CD4-positive, CD25-positive, alpha-beta regulatory T cell (primary cell): ENCODE data around the gene CBFA2T2. TPM values are rescaled to one million over a fixed set of nuclear protein-coding genes. Genes with fewer than 3 reads are reported as not detected.

ENCODE experiments used
- ATAC-seq, 2 donors: fragments of 150-1000 bp; cut with Tn5 transposase; one replicate each; pipeline ENCODE4 v1.10.0; 2021; ENCODE audit warnings: low read depth in 2 of 2, moderate number of reproducible peaks in 2 of 2, moderate library complexity in 1 of 2
- DNase-seq, 3 donors: peaks; one replicate each; pipeline versions ENCODE4 v3.0.0 to v3.0.0-alpha.2; 2012 to 2022; ENCODE audit warnings: mixed read lengths in 1 of 3
- H3K27ac ChIP-seq: one replicate; pipeline ENCODE4 v1.7.0; 2013; ENCODE audit warnings: mild to moderate bottlenecking, low read length; ENCODE audit not compliant: insufficient read depth, poor library complexity, severe bottlenecking
- H3K27me3 ChIP-seq: one replicate; pipeline ENCODE4 v1.7.0; 2013; ENCODE audit warnings: low read length; ENCODE audit not compliant: control insufficient read depth, insufficient read depth
- H3K36me3 ChIP-seq: one replicate; pipeline ENCODE4 v1.7.0; 2013; ENCODE audit warnings: mild to moderate bottlenecking, low read length, moderate library complexity; ENCODE audit not compliant: control insufficient read depth, insufficient read depth
- H3K4me1 ChIP-seq: 2 replicates; pipeline ENCODE4 v1.7.0; 2013; ENCODE audit warnings: mild to moderate bottlenecking, low read length; ENCODE audit not compliant: insufficient read depth, control insufficient read depth, poor library complexity, severe bottlenecking
- H3K4me3 ChIP-seq: one replicate; pipeline ENCODE4 v1.7.0; 2013; ENCODE audit warnings: low read depth, mild to moderate bottlenecking, low read length, moderate library complexity
- H3K9me3 ChIP-seq, 2 experiments: 1 replicate in 1 of 2; 2 replicates in 1 of 2; pipeline ENCODE4 v1.7.0; 2013; ENCODE audit warnings: low read length in 2 of 2, mild to moderate bottlenecking in 1 of 2, moderate library complexity in 1 of 2; ENCODE audit not compliant: control insufficient read depth in 2 of 2
- H3K27ac Mint-ChIP-seq, 3 donors: one replicate each; pipeline ENCODE4 v1.8.0; 2020 to 2022; ENCODE audit warnings: mild to moderate bottlenecking in 3 of 3, mixed read lengths in 3 of 3, moderate library complexity in 2 of 3
- H3K27me3 Mint-ChIP-seq: one replicate; pipeline ENCODE4 v1.8.0; 2022; ENCODE audit warnings: mild to moderate bottlenecking, mixed read lengths
- H3K36me3 Mint-ChIP-seq: one replicate; pipeline ENCODE4 v1.8.0; 2020; ENCODE audit warnings: mixed read lengths
- H3K4me1 Mint-ChIP-seq, 4 donors: one replicate each; pipeline ENCODE4 v1.8.0; 2020 to 2022; ENCODE audit warnings: mixed read lengths in 4 of 4, mild to moderate bottlenecking in 1 of 4
- H3K4me3 Mint-ChIP-seq, 4 donors: one replicate each; pipeline ENCODE4 v1.8.0; 2020 to 2022; ENCODE audit warnings: mild to moderate bottlenecking in 4 of 4, mixed read lengths in 4 of 4, moderate library complexity in 3 of 4
- H3K9me3 Mint-ChIP-seq, 7 donors: one replicate each; pipeline ENCODE4 v1.8.0; 2020 to 2022; ENCODE audit warnings: mixed read lengths in 7 of 7, mild to moderate bottlenecking in 3 of 7, moderate library complexity in 2 of 7
- polyA plus RNA-seq, 4 donors: library from polyadenylated mRNA; unstranded; fragments of 300-500 nt; fragmentation: Illumina TruSeq; gene quantifications; one replicate each; pipeline ENCODE4 v1.2.3, GENCODE V29; 2021
- total RNA-seq: library from RNA; stranded (reverse); gene quantifications from one replicate; pipeline ENCODE4 v1.2.3, GENCODE V29; 2022

Gene CBFA2T2
- total and polyA plus RNA-seq, 5 donors from 2014 or later: 11.8 to 31.0 (median 14.0) TPM

- Histone ChIP-seq H3K36me3 (peaks cover 25% of the 10 kb centered on the region), H3K4me3 (no peak overlapping the region), H3K9me3 (no peaks in the 10 kb centered on the region), H3K4me1 (no peaks in the 10 kb centered on the region), H3K27ac (no peak overlapping the region), H3K27me3 (no peaks in the 10 kb centered on the region)
- Mint-ChIP-seq H3K4me1 (peaks cover 17 to 34% (median 22%) of the 10 kb centered on the region in 4 donors), H3K9me3 (no peaks in the 10 kb centered on the region), H3K27me3 (no peaks in the 10 kb centered on the region), H3K4me3 (no peak overlapping the region), H3K36me3 (peaks cover 42% of the 10 kb centered on the region), H3K27ac (no peak overlapping the region)
- DNase-seq (no peak), ATAC-seq (no peak)
Observed at GRCh38 chr20:33606118-33606771, 116.3 kb downstream of the CBFA2T2 start.

GRCh38 chr20:33609504-33609903 lies 119.6 kb downstream of the CBFA2T2 start:
- no peaks in the 10 kb centered on the region for H3K27me3 Mint-ChIP-seq
- no peak overlapping the region for H3K27ac Mint-ChIP-seq
- Histone ChIP-seq H3K36me3 (peaks cover 51% of the 10 kb centered on the region), H3K4me1 (no peaks in the 10 kb centered on the region), H3K4me3 (no peak overlapping the region), H3K9me3 (no peaks in the 10 kb centered on the region), H3K27ac (no peak overlapping the region), H3K27me3 (no peaks in the 10 kb centered on the region)
- H3K4me3 Mint-ChIP-seq: no peak overlapping the region
- H3K9me3 Mint-ChIP-seq: no peaks in the 10 kb centered on the region
- H3K36me3 Mint-ChIP-seq: peaks cover 50% of the 10 kb centered on the region
- ATAC-seq (no peak), DNase-seq (no peak)
- H3K4me1 Mint-ChIP-seq: peaks cover 0 to 21% (median 4%) of the 10 kb centered on the region in 4 donors

- Histone ChIP-seq H3K4me1 (no peaks in the 10 kb centered on the region), H3K9me3 (no peaks in the 10 kb centered on the region), H3K4me3 (no peak overlapping the region), H3K27ac (no peak overlapping the region), H3K36me3 (peaks cover 59% of the 10 kb centered on the region), H3K27me3 (no peaks in the 10 kb centered on the region)
- H3K4me3 Mint-ChIP-seq: no peak overlapping the region
- DNase-seq: no peak
- H3K36me3 Mint-ChIP-seq: peaks cover 54% of the 10 kb centered on the region
- H3K27me3 Mint-ChIP-seq: no peaks in the 10 kb centered on the region
- H3K9me3 Mint-ChIP-seq: no peaks in the 10 kb centered on the region
- H3K4me1 Mint-ChIP-seq: peaks cover 3 to 15% (median 5%) of the 10 kb centered on the region in 4 donors
- H3K27ac Mint-ChIP-seq: no peak overlapping the region
- ATAC-seq: no peak
Observed at GRCh38 chr20:33611106-33611505, 121.2 kb downstream of the CBFA2T2 start.

- peak overlapping the region in 1 of 3 donors; percentile 76 for H3K27ac Mint-ChIP-seq
- peaks cover 56% of the 10 kb centered on the region for H3K36me3 Mint-ChIP-seq
- no peak overlapping the region for H3K27ac ChIP-seq
- peaks cover 55% of the 10 kb centered on the region for H3K36me3 ChIP-seq
- H3K4me1 ChIP-seq: no peaks in the 10 kb centered on the region
- H3K27me3 Mint-ChIP-seq: no peaks in the 10 kb centered on the region
- ATAC-seq (no peak), DNase-seq (no peak)
- H3K9me3 ChIP-seq: no peaks in the 10 kb centered on the region
- no peak overlapping the region for H3K4me3 Mint-ChIP-seq
- H3K4me1 Mint-ChIP-seq: peaks cover 3 to 13% (median 5%) of the 10 kb centered on the region in 4 donors
- H3K27me3 ChIP-seq: no peaks in the 10 kb centered on the region
- H3K9me3 Mint-ChIP-seq: no peaks in the 10 kb centered on the region
- no peak overlapping the region for H3K4me3 ChIP-seq
Observed at GRCh38 chr20:33612001-33612400, 122.1 kb downstream of the CBFA2T2 start.

- Mint-ChIP-seq H3K36me3 (peaks cover 45% of the 10 kb centered on the region), H3K27ac (no peak overlapping the region), H3K4me1 (peaks cover 18 to 34% (median 23%) of the 10 kb centered on the region in 4 donors), H3K9me3 (peaks cover 0 to 2% (median 0%) of the 10 kb centered on the region in 7 donors), H3K27me3 (no peaks in the 10 kb centered on the region), H3K4me3 (no peak overlapping the region)
- Histone ChIP-seq H3K36me3 (peaks cover 27% of the 10 kb centered on the region), H3K4me3 (no peak overlapping the region), H3K9me3 (no peaks in the 10 kb centered on the region), H3K27ac (no peak overlapping the region), H3K27me3 (no peaks in the 10 kb centered on the region), H3K4me1 (peaks cover 16% of the 10 kb centered on the region)
- ATAC-seq (no peak), DNase-seq (no peak)
Observed at GRCh38 chr20:33621717-33622400, 132.0 kb downstream of the CBFA2T2 start.

DNA sequence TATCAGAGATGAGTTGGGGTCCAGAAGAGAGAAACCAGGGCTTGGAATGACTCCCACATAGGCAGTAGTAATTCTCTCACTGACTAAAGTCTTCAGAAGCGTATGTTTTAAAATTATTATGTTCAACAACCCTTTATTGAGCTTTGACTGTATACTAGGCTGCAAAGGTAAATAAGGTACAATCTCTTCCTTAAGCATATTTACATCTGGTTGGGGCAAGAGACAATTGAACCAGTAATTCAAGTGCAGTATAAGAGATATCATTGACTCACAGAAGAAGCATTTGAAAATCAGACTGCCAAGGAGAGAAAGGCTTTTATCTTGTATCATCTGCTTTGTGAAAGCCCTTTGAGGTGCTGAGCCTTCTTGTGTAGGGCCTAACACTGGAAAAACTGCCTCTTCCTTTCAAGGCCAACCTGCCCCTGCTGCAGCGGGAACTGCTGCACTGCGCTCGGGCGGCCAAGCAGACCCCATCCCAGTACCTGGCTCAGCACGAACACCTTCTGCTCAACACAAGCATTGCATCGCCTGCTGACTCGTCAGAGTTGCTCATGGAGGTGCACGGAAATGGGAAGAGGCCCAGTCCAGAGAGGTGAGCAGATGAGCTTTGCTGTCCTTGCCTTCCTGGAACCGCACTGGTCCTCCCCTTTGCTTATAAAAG lies 132.9 kb downstream of the CBFA2T2 start:
- Histone ChIP-seq H3K36me3 (peaks cover 34% of the 10 kb centered on the region), H3K9me3 (no peaks in the 10 kb centered on the region), H3K27me3 (no peaks in the 10 kb centered on the region), H3K27ac (no peak overlapping the region), H3K4me1 (peaks cover 16% of the 10 kb centered on the region), H3K4me3 (no peak overlapping the region)
- H3K27me3 Mint-ChIP-seq: no peaks in the 10 kb centered on the region
- peaks cover 18 to 34% (median 23%) of the 10 kb centered on the region in 4 donors for H3K4me1 Mint-ChIP-seq
- DNase-seq (no peak), ATAC-seq (no peak)
- H3K4me3 Mint-ChIP-seq: no peak overlapping the region
- H3K36me3 Mint-ChIP-seq: peaks cover 43% of the 10 kb centered on the region
- peaks cover 0 to 2% (median 0%) of the 10 kb centered on the region in 7 donors for H3K9me3 Mint-ChIP-seq
- peak overlapping the region in 2 of 3 donors; percentile 20 to 25 for H3K27ac Mint-ChIP-seq

GRCh38 chr20:33624399-33624798 lies 134.5 kb downstream of the CBFA2T2 start:
- Histone ChIP-seq H3K36me3 (peaks cover 46% of the 10 kb centered on the region), H3K4me1 (peaks cover 16% of the 10 kb centered on the region), H3K27ac (no peak overlapping the region), H3K4me3 (no peak overlapping the region), H3K27me3 (no peaks in the 10 kb centered on the region), H3K9me3 (no peaks in the 10 kb centered on the region)
- DNase-seq (peak in 1 of 3 donors; percentile 62), ATAC-seq (no peak)
- peak overlapping the region; percentile 78 to 91 (median 83) for H3K27ac Mint-ChIP-seq
- H3K36me3 Mint-ChIP-seq: peaks cover 48% of the 10 kb centered on the region
- H3K27me3 Mint-ChIP-seq: no peaks in the 10 kb centered on the region
- peaks cover 0 to 2% (median 0%) of the 10 kb centered on the region in 7 donors for H3K9me3 Mint-ChIP-seq
- H3K4me1 Mint-ChIP-seq: peaks cover 18 to 34% (median 24%) of the 10 kb centered on the region in 4 donors
- peak overlapping the region in 2 of 4 donors; percentile 1 to 61 for H3K4me3 Mint-ChIP-seq
